HUES48 (cell line): ENCODE data around the gene LENG9.

Experiments
- H3K27ac ChIP-seq: one replicate; pipeline ENCODE4 v1.7.0; 2013; ENCODE audit warnings: low read depth, low read length, inconsistent platforms
- H3K27me3 ChIP-seq: 2 replicates; pipeline ENCODE4 v1.6.1; 2013; ENCODE audit warnings: mild to moderate bottlenecking, low read length; ENCODE audit not compliant: control insufficient read depth, insufficient read depth
- H3K36me3 ChIP-seq: 2 replicates; pipeline ENCODE4 v1.6.1; 2013; ENCODE audit warnings: low read length; ENCODE audit not compliant: control insufficient read depth, insufficient read depth
- H3K4me1 ChIP-seq: 2 replicates; pipeline ENCODE4 v1.6.1; 2013; ENCODE audit warnings: mild to moderate bottlenecking, low read length; ENCODE audit not compliant: control insufficient read depth, insufficient read depth
- H3K4me3 ChIP-seq: 2 replicates; pipeline ENCODE4 v1.5.1; 2013; ENCODE audit warnings: mild to moderate bottlenecking, low read depth, low read length
- H3K9ac ChIP-seq: 2 replicates; pipeline ENCODE4 v1.6.1; 2013; ENCODE audit warnings: mild to moderate bottlenecking, low read depth, low read length, moderate library complexity
- H3K9me3 ChIP-seq: 2 replicates; pipeline ENCODE4 v1.6.1; 2013; ENCODE audit warnings: low read length; ENCODE audit not compliant: control insufficient read depth, insufficient read depth

Gene LENG9

GRCh38 chr19:54426291-54426931 is 37.2 kb downstream of the LENG9 start:
- H3K27ac ChIP-seq, result no peak overlapping the region
- no peak overlapping the region for H3K9ac ChIP-seq
- peaks cover 12% of the 10 kb centered on the region for H3K36me3 ChIP-seq
- H3K27me3 ChIP-seq, result no peaks in the 10 kb centered on the region; the same call in none of the 2 replicates
- no peaks in the 10 kb centered on the region for H3K9me3 ChIP-seq
- H3K4me3 ChIP-seq, result no peak overlapping the region
- peaks cover 14% of the 10 kb centered on the region for H3K4me1 ChIP-seq

- H3K27ac ChIP-seq, result no peak overlapping the region
- peaks cover 12% of the 10 kb centered on the region for H3K36me3 ChIP-seq
- no peaks in the 10 kb centered on the region; the same call in none of the 2 replicates for H3K27me3 ChIP-seq
- H3K4me1 ChIP-seq, result peaks cover 17% of the 10 kb centered on the region
- H3K9me3 ChIP-seq, result no peaks in the 10 kb centered on the region
- H3K4me3 ChIP-seq, result no peak overlapping the region
- H3K9ac ChIP-seq, result no peak overlapping the region
Observed at GRCh38 chr19:54425382-54425723, 38.2 kb downstream of the LENG9 start.

DNA sequence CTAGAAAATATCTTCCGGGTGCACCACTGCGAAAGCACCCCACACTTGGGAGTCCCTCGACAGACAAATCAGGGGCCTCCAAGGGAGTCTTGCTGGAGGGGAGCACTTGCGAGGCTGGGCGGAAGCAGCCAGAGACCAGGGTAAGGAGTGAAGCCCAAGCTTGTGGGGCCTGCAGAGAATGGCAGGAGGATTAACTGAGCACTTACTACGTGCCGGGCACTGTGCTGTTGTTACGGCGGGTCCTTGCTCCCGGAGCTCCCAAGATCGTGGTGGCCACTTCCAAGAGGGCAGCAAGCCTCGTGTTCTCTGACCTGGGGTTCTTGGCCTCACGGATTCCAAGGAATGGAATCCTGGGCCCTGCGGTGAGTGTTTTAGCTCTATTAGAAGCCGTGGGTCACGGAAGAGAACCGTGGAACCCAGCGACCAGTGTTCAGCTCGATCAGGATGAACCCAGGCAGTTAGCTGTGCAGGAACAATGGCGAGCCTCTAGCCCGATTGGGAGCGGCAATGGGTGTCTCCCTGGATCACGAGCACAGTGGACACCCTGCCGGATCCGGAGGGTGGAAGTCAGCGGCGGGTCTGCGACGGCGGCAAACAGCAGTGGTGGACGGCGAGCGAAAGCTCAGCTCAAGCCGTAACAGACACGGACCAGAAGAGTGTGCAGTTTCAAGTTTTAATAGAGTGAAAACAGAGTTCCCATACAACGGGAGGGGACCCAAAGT is 38.8 kb downstream of the LENG9 start:
- H3K9ac ChIP-seq, result no peak overlapping the region
- no peaks in the 10 kb centered on the region; the same call in none of the 2 replicates for H3K27me3 ChIP-seq
- H3K4me3 ChIP-seq, result no peak overlapping the region
- no peak overlapping the region for H3K27ac ChIP-seq
- H3K36me3 ChIP-seq, result peaks cover 12% of the 10 kb centered on the region
- H3K9me3 ChIP-seq, result no peaks in the 10 kb centered on the region
- H3K4me1 ChIP-seq, result peaks cover 18% of the 10 kb centered on the region

- Histone ChIP-seq H3K4me1 (peaks cover 24% of the 10 kb centered on the region), H3K9ac (no peak overlapping the region), H3K9me3 (no peaks in the 10 kb centered on the region), H3K27ac (no peak overlapping the region), H3K27me3 (no peaks in the 10 kb centered on the region; the same call in none of the 2 replicates), H3K36me3 (peaks cover 12% of the 10 kb centered on the region), H3K4me3 (no peak overlapping the region)
Observed at GRCh38 chr19:54424201-54424600, 39.4 kb downstream of the LENG9 start.

GRCh38 chr19:54422136-54422535 is 41.4 kb downstream of the LENG9 start:
- no peak overlapping the region for H3K4me3 ChIP-seq
- peaks cover 14% of the 10 kb centered on the region for H3K36me3 ChIP-seq
- H3K9ac ChIP-seq, result no peak overlapping the region
- H3K4me1 ChIP-seq, result peaks cover 35% of the 10 kb centered on the region
- H3K9me3 ChIP-seq, result no peaks in the 10 kb centered on the region
- H3K27me3 ChIP-seq, result no peaks in the 10 kb centered on the region
- no peak overlapping the region for H3K27ac ChIP-seq

GRCh38 chr19:54421521-54421920 is 42.1 kb downstream of the LENG9 start:
- H3K27ac ChIP-seq, result peak overlapping the region; percentile 99
- peaks cover 35% of the 10 kb centered on the region for H3K4me1 ChIP-seq
- peaks cover 12% of the 10 kb centered on the region for H3K36me3 ChIP-seq
- peaks cover 5% of the 10 kb centered on the region; the same call in 1 of the 2 replicates for H3K27me3 ChIP-seq
- H3K9me3 ChIP-seq, result no peaks in the 10 kb centered on the region
- no peak overlapping the region for H3K9ac ChIP-seq
- H3K4me3 ChIP-seq, result peak overlapping the region; percentile 24; the same call in 1 of the 2 replicates

- peaks cover 35% of the 10 kb centered on the region for H3K4me1 ChIP-seq
- H3K36me3 ChIP-seq, result peaks cover 12% of the 10 kb centered on the region
- no peaks in the 10 kb centered on the region for H3K9me3 ChIP-seq
- H3K4me3 ChIP-seq, result peak overlapping the region; percentile 24; the same call in 1 of the 2 replicates
- H3K27me3 ChIP-seq, result peaks cover 8% of the 10 kb centered on the region
- H3K27ac ChIP-seq, result peak overlapping the region; percentile 99
- H3K9ac ChIP-seq, result no peak overlapping the region
Observed at GRCh38 chr19:54421169-54421516, 42.4 kb downstream of the LENG9 start.

DNA sequence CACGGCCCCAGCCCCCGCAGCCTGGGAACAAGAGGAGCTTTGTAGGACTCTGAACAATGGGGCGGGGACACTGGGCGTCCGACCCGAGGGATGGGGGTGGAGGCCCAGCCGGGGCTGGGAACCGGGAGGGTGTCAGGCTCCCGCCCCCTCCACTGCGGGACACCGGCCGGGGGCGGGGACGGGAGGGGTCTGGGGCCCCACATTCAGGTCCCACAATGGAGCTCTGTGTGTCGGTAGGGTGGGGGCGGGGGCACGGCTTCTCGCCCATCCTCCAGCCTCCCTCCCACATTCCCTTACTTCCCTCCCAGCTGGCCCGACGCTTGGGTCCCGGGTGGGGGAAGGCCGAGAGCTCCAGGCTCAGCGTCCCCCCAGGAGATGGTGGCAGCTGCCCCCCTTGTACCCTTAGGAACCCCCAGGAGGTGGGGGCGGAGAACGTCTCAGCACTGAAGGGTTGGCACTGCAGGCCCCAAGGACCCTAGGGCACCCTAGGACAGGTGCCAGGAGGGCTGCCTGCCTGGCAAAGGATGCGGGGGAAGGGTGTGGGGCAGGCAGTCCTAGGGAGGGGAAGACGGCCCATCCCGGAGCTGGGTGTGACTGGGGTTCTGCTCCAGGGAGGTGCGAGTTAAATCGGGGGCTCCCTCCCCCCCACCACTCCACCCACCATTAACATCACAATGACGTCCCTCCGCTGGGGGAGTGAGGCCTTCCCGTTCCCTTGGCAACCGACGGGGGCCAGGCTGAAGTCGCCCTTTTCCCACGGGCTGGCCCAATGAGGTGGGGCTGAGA is 43.0 kb downstream of the LENG9 start:
- Histone ChIP-seq H3K9ac (peak overlapping the region; percentile 7; the same call in 1 of the 2 replicates), H3K4me3 (peak overlapping the region; percentile 65), H3K36me3 (peaks cover 10% of the 10 kb centered on the region), H3K9me3 (no peaks in the 10 kb centered on the region), H3K4me1 (peaks cover 35% of the 10 kb centered on the region), H3K27me3 (peaks cover 14% of the 10 kb centered on the region), H3K27ac (peak overlapping the region; percentile 99)

GRCh38 chr19:54420068-54420382 is 43.6 kb downstream of the LENG9 start:
- peak overlapping the region; percentile 65; the same call in 1 of the 2 replicates for H3K4me3 ChIP-seq
- H3K9ac ChIP-seq, result peak overlapping the region; percentile 20; the same call in 1 of the 2 replicates
- H3K9me3 ChIP-seq, result no peaks in the 10 kb centered on the region
- peaks cover 35% of the 10 kb centered on the region for H3K4me1 ChIP-seq
- H3K27me3 ChIP-seq, result peaks cover 17% of the 10 kb centered on the region
- peak overlapping the region; percentile 99 for H3K27ac ChIP-seq
- peaks cover 10% of the 10 kb centered on the region for H3K36me3 ChIP-seq

DNA sequence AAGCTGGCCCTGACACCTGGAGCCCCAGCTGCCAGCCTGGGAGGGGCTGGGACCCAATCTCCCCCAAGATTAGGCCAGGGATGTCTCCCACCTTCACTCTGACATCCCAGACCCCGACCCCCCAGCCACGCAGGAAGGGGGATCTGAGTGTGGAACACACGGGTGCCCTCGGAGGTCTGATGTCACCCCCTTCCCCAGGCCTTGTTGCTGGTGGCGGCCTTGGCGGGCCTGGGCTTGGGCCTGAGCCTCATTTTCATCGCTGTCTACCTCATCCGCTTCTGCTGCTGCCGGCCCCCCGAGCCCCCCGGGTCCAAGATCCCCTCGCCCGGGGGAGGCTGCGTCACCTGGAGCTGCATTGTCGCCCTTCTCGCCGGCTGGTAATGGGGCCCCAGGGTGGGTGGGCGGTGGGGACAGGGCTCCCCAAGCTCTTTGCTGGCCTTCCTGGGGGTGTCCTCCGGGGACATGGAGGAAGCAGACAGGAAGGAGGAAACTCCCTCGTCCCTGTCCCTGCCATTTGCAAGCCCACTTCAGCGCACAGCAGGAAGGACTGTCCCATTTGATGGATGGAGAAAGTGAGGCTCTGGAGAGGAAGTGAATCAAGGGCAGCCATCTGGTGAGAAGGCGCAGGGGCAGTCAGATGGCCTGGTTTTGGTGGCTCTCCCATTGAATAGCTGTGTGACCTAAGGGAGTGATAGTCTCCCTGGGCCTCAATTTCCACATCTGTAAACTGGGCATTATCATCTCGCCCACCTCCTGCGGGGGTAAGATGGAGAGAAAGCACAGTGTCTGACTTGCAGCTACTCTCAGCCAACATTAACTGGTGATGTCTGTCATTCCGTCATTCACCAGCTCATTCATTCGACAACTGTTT is 44.4 kb downstream of the LENG9 start:
- peaks cover 35% of the 10 kb centered on the region for H3K4me1 ChIP-seq
- H3K4me3 ChIP-seq, result 0 out of 2 replicates have a peak overlapping the region, but pooled peaks have one; percentile 65
- peaks cover 8% of the 10 kb centered on the region; the same call in 1 of the 2 replicates for H3K36me3 ChIP-seq
- H3K9me3 ChIP-seq, result peaks cover 4% of the 10 kb centered on the region
- no peak overlapping the region for H3K9ac ChIP-seq
- peaks cover 25% of the 10 kb centered on the region for H3K27me3 ChIP-seq
- H3K27ac ChIP-seq, result peak overlapping the region; percentile 99
